Measurements from ENCODE around the gene TIMP3. TPM values are rescaled to one million over a fixed set of nuclear protein-coding genes. Genes with fewer than 3 reads are reported as not detected.
A peak's percentile ranks its signal among the peaks of the same experiment; 100 is the strongest.

TIMP3 gene
- polyA plus RNA-seq, 3 donors = not detected

DNA sequence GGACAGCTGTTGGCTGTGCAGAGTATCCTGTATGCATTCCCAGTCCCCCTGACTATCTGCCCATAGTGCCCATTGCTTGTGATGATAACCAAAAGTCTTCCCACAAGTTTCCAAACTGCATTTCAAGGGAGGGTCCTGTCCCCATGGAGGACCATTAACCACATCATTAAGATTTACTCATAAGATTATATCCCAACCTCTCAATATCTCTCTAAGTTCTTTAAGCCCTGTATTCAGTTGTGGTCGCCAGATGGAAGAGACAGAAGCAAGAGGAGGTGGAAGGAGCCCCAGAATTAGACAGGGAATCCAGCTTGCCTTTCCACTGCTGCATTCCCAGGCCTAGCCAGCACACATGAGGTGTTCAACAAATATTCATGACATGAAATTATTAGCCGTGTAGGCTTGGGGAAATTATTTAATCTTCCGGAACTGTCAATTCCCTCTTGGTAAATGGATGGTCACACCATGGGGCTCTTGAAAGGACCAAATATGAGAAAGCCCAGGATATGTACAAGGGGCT, 42.6 kb upstream of the TIMP3 start:
- no peak for DNase-seq
- Histone ChIP-seq H3K27ac (ENCODE audit: low read depth in 1 of 2, low read length in 2 of 2) (no peak overlapping the region), H3K79me2 (ENCODE audit: insufficient read depth, low read length) (no peaks in the 10 kb centered on the region), H4K20me1 (ENCODE audit: insufficient read depth, low read length) (no peaks in the 10 kb centered on the region), H3K9ac (ENCODE audit: insufficient read depth, low read length, poor library complexity, severe bottlenecking) (no peak overlapping the region), H3K4me1 (ENCODE audit: control insufficient read depth in 1 of 2, insufficient read depth in 2 of 2, low read length in 2 of 2) (peaks cover 8 to 16% of the 10 kb centered on the region in 2 donors), H3K9me3 (replicated peaks in 1 of 2; ENCODE audit: control insufficient read depth in 1 of 2, insufficient read depth in 1 of 2, low read length in 2 of 2) (no peaks in the 10 kb centered on the region), H3K27me3 (ENCODE audit: control insufficient read depth in 2 of 2, insufficient read depth in 2 of 2, low read length in 2 of 2) (peaks cover 12 to 17% of the 10 kb centered on the region in 2 donors), H3K4me2 (replicated peaks; ENCODE audit: extremely low read depth, low read length, poor library complexity, severe bottlenecking) (no peak overlapping the region), H2AFZ (ENCODE audit: insufficient read depth, low read depth, low read length, poor library complexity, severe bottlenecking) (no peak overlapping the region), H3K4me3 (replicated peaks in 1 of 3; ENCODE audit: low read depth in 2 of 3, low read length in 3 of 3) (no peak overlapping the region), H3K36me3 (replicated peaks in 1 of 2; ENCODE audit: control insufficient read depth in 1 of 2, insufficient read depth in 2 of 2, low read length in 2 of 2) (no peaks in the 10 kb centered on the region)
- intact Hi-C loops (cut with micrococcal nuclease) = no loop called here
- H3K4me1 Mint-ChIP-seq = peaks cover 21% of the 10 kb centered on the region
- 96% methylated on average over 3 of the region's 3 CpGs for WGBS (ENCODE audit: insufficient coverage)
- peaks cover 0 to 12% (median 2%) of the 10 kb centered on the region in 7 donors for H3K9me3 Mint-ChIP-seq
- H3K36me3 Mint-ChIP-seq = no peaks in the 10 kb centered on the region
- no peak overlapping the region for H3K27ac Mint-ChIP-seq
- TF ChIP-seq, protein P1, sequence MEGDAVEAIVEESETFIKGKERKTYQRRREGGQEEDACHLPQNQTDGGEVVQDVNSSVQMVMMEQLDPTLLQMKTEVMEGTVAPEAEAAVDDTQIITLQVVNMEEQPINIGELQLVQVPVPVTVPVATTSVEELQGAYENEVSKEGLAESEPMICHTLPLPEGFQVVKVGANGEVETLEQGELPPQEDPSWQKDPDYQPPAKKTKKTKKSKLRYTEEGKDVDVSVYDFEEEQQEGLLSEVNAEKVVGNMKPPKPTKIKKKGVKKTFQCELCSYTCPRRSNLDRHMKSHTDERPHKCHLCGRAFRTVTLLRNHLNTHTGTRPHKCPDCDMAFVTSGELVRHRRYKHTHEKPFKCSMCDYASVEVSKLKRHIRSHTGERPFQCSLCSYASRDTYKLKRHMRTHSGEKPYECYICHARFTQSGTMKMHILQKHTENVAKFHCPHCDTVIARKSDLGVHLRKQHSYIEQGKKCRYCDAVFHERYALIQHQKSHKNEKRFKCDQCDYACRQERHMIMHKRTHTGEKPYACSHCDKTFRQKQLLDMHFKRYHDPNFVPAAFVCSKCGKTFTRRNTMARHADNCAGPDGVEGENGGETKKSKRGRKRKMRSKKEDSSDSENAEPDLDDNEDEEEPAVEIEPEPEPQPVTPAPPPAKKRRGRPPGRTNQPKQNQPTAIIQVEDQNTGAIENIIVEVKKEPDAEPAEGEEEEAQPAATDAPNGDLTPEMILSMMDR (IDR thresholded peaks at IDR 0.05) = no peak
- H3K27me3 Mint-ChIP-seq (ENCODE audit: low read depth in 3 of 3) = peaks cover 20 to 28% (median 22%) of the 10 kb centered on the region in 3 donors
- H3K4me3 Mint-ChIP-seq = no peak overlapping the region

DNA sequence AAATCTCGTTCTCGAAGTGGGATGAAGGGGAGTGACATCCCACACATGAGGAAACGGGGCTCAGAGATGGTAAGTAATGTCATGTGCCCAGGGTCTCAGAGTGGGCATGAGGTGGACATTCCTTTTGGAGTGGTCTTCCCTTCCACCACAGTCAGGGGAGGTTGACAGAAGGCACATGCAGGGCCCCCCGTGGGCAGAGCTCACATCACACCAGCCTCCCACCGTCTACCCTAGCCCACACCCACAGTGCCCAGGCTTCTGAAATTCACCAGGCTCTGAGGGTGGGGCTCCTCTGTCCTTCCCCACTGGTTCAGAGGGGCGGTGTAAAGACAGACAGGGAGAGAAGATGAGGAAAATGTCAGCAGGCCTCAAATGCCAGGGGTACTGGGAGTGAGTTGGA, 41.1 kb upstream of the TIMP3 start:
- peaks cover 18 to 30% (median 21%) of the 10 kb centered on the region in 3 donors for H3K27me3 Mint-ChIP-seq (ENCODE audit: low read depth in 3 of 3)
- 45% methylated on average over 1 of the region's 6 CpGs for WGBS (ENCODE audit: insufficient coverage)
- no peak overlapping the region for H2AFZ ChIP-seq (ENCODE audit: insufficient read depth, low read depth, low read length, poor library complexity, severe bottlenecking)

More for the DNA sequence above, 41.1 kb upstream of the TIMP3 start:
- Mint-ChIP-seq H3K4me3 (peak overlapping the region in 1 of 2 donors; percentile 36), H3K27ac (no peak overlapping the region), H3K9me3 (peaks cover 0 to 10% (median 2%) of the 10 kb centered on the region in 7 donors), H3K4me1 (peaks cover 30% of the 10 kb centered on the region), H3K36me3 (no peaks in the 10 kb centered on the region)
- Histone ChIP-seq H3K36me3 (replicated peaks in 1 of 2; ENCODE audit: control insufficient read depth in 1 of 2, insufficient read depth in 2 of 2, low read length in 2 of 2) (no peaks in the 10 kb centered on the region), H3K4me1 (ENCODE audit: control insufficient read depth in 1 of 2, insufficient read depth in 2 of 2, low read length in 2 of 2) (peaks cover 22 to 27% of the 10 kb centered on the region in 2 donors), H3K27ac (ENCODE audit: low read depth in 1 of 2, low read length in 2 of 2) (no peak overlapping the region), H3K4me2 (replicated peaks; ENCODE audit: extremely low read depth, low read length, poor library complexity, severe bottlenecking) (no peak overlapping the region), H3K27me3 (ENCODE audit: control insufficient read depth in 2 of 2, insufficient read depth in 2 of 2, low read length in 2 of 2) (peaks cover 12 to 17% of the 10 kb centered on the region in 2 donors), H3K79me2 (ENCODE audit: insufficient read depth, low read length) (no peaks in the 10 kb centered on the region), H3K9me3 (replicated peaks in 1 of 2; ENCODE audit: control insufficient read depth in 1 of 2, insufficient read depth in 1 of 2, low read length in 2 of 2) (no peaks in the 10 kb centered on the region), H4K20me1 (ENCODE audit: insufficient read depth, low read length) (no peaks in the 10 kb centered on the region), H3K4me3 (replicated peaks in 1 of 3; ENCODE audit: low read depth in 2 of 3, low read length in 3 of 3) (no peak overlapping the region), H3K9ac (ENCODE audit: insufficient read depth, low read length, poor library complexity, severe bottlenecking) (no peak overlapping the region)
- no peak for DNase-seq
- TF ChIP-seq, protein P1 (IDR thresholded peaks at IDR 0.05) = no peak
- intact Hi-C loops (cut with micrococcal nuclease) = no loop called here
